Hepatic stellate cell (primary cell): ENCODE results near the gene BEGAIN.

Source experiments
- DNase-seq: peaks from one replicate; pipeline ENCODE4 v3.0.0; 2011; ENCODE audit warnings: low spot score

The BEGAIN gene

DNA sequence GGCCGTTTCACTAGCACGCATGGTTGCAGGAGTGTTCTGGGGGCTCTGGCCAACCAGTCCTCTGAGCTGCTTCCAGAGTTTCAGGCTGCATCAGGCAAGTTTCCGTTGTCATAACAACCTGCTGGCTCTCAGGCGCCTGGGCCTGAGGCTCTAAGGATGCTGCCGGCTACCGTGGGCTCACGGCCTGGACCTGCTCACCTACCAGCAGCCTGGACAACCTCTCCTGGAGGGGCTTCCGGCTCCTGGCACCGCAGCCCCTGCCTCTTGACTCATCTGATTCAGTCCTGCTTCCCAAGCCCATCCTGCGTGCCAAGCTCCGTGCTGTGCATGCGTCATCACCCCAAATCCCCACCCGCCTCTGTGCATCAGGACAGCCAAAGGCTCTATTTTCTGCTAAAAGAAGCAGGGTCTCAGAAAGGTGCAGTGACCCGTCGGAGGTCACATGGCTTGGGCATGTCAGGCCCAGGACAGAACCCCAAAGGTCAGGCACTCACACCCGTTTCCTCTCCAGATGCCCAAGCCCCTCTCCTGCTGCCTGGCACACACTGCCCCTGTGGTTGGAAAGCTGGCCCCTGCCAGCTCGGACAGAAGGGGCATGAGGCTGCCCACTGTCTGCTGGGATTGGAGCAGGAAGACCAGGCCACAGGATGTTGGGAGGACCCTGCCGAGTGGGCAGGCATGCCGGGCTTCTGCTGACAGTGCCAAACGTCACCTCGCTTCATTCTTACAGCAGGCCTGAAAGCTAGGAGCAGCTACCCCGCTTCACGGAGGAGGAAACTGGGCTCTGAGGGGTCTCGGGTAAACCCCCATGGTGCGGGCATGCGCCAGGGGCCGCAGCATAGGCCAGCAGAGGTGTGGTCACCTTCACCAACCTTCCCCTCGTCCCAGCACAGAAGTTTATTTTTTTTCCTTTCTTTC lies 5.7 kb downstream of the BEGAIN start:
- no peak for DNase-seq

DNA sequence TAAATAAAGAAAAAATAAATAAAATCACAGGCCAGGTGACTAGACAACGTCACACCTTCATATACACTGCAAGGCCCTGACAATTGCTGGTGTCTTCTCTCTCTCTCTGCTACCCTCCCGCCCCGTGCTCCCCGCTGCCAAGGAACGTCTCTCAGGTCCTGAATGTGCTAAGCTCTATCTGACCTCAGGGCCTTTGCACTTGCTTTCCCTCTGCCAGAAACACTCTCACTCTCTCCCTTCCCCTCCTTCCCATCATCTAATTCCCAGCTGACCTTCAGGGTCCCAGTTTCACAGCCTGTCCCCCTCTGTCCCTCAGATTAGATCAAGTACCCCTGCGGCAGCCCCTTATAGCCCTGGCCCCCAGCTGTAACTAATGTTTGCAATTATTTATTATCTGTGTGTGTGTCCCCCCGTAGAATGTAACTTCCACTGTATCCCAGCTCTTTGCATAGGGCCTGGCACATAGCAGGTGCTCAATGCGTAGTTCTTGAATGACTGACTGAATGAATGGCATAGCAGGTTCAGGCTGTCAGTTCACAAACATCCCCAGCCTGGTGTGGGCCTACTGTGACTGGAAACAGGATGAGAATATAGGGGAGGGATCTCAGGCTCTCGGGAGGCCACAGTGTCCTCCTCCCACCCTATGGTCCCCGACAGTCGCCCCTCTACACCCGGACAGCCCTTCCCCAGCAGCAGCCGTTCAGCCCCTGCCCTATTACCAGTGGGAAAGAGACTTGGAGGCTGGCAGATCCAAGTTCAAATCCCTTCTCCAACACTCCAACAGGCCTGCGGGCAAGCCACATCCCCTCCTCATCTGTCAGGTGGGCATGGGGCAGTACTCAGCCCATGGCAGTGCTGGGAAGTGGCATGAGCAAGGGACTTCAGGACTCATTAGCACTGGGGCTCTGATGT lies 6.6 kb downstream of the BEGAIN start:
- DNase-seq: no peak

DNA sequence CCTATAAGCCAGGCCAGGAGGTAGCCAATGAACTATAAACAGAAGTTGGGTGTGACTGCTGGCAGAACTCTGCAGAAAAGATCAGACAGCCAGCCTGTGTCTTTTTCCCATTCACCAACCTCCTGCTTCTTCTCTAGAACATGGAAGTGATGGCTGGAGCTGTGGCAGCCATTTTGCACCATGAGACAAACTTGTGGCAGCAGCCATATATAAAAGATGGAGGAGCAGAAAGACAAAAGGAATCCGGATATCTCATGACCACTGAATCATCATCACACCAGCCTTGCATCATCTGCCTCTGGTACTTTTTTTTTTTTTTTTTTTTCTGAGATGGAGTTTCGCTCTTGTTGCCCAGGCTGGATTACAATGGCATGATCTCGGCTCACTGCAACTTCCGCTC lies 8.7 kb downstream of the BEGAIN start:
- DNase-seq: no peak

DNA sequence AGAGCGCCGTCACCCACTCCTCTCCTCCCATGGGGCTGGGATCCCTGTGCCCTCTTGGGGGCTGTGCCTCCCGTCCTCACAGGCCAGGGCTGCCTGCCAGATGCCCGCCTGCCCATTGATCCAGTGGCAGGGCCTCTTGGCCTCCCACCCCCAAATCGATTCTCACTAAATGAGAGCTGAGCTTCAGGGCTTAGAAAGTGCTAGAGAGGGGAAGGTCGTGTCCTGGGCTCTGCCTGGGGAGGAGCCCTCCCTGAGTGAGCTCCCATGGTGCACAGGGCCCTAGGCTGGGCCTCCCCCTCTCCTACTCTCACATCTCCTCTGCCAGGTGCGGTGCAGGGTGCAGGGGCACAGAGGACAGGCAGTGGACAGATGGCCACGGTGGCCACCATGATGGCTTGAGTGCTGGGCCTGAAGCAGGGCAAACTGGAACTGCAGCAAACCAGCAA lies 9.2 kb downstream of the BEGAIN start:
- no peak for DNase-seq

DNA sequence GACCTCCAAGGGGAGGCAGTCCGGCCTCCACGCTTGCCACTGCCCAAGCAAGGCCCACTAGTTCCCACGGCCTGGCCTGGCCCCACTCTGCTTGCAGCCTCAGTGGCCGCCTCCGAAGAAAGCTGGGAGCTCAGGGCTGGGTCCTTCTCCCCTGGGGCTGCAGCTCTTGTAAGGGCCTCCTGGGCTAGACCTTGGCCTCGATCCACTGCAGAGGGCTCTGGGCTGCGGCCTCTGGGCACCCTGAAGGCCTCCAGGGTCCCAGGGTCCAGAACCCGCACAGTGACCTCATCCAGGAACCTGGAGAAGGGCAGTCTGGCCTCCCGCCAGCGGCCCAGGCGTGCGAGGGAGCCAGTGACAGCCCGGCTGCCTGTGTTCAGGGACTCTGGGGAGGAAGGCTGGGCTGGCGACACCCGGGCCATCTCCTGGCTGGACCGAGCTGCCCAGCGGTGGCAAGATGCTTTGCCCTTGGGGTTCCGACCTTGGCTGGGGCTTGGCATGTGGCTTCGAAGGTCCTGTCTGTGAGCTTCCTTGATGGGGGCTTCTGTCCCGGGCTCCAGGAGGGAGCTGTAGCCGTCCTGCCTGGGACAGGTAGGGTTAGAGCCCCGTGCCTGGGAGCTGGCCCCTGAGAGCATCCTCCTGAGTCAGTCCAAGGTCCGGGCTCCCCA lies 9.8 kb downstream of the BEGAIN start:
- no peak for DNase-seq

DNA sequence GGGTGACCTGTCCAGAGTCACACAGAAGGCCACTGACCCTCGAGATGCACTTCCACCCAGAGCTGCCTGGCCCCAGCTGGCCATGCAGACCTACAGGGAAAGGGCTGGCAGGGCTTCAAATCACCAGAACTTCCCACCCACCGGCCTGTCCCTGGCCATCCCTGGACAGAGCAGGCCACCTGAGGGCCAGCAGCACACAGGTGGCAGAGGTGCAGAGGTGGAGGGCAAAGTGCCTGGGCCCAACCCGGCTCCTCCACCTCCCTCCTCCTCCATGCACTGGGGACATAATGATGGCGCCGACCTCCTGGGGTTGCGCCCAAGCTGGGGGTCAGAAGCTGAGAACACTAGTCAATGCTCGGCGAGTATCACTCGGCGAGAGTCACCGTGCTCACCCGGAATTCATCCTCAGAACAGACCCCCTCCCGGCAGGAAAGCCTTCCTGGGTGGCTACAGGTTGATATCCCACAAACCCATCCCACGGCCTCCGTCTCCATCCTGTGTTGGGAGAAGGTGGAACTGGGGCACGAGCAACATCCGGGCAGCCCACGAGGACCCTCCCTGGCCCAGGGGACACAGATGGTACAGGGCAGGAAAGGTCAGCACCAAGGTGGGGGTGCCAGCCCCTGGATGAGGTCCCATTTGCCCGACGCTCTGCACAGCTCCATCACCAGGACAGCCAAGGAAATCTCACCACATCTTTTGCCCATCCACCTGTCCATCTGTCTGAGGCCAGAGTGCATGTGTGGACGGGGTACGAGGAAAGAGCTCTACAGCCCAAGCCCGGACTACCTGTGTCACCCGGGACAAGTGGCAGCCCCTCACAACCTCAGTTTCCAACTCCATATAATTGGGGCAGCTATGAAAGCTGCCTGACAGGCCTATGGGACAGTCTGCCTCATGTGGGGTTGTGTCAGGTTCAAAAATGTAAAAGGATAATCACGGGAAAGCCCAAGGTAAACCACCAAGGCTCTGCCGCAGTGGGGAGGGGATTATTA lies 10.8 kb downstream of the BEGAIN start:
- no peak for DNase-seq

DNA sequence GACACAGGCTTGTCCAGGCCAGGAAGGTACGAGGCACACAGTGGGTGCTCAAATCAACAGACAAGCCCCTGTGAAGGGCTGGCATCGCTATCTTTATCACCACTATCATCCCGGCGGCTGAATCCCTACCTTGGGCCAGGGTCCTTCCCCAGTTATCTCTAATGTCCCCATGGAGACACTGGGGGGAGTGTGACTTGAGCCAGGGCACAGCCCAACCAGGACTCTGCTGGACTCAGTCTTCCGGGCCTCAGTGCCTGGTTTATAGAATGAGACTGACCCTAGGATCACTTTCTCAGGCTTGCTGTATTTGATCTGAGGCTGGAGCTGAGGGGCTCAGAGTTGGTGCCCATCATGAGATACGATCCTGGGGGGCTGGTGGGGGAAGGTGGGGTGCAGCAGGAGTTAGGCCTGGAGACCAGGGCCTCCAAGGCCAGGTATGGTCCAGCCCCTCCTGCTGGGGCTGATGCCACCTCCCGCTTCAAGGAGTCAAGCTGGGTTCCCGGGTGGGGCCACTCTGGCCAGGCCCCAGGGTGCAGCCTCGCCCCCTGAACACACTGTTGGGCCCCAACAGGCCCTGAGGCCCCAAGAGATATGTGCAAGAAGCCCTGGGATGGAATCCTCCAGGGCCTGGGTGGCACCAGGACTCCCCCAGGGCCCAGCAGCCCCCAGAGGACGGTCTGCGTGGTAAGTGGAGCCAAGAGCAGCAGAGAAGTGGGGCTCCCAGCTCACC lies 11.8 kb downstream of the BEGAIN start:
- no peak for DNase-seq

DNA sequence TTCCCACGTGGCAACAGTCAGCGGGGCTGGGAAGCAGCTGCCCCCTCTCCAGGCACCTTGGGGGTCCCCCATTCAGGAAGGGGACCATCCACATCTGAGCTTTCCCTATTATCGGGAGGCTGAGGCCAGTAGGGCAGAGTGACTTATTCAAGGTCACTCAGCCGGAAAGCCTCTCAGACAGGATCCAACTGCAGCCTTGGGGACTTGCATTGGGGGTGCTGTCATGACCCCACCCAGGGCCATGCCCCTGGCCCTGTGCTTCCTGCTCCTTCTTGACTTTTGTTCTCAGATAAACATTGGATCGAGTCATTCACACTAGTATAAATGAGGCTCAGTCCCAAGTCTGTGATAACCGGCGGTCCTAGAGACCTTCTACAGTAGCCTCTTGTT lies 12.6 kb downstream of the BEGAIN start:
- no peak for DNase-seq

DNA sequence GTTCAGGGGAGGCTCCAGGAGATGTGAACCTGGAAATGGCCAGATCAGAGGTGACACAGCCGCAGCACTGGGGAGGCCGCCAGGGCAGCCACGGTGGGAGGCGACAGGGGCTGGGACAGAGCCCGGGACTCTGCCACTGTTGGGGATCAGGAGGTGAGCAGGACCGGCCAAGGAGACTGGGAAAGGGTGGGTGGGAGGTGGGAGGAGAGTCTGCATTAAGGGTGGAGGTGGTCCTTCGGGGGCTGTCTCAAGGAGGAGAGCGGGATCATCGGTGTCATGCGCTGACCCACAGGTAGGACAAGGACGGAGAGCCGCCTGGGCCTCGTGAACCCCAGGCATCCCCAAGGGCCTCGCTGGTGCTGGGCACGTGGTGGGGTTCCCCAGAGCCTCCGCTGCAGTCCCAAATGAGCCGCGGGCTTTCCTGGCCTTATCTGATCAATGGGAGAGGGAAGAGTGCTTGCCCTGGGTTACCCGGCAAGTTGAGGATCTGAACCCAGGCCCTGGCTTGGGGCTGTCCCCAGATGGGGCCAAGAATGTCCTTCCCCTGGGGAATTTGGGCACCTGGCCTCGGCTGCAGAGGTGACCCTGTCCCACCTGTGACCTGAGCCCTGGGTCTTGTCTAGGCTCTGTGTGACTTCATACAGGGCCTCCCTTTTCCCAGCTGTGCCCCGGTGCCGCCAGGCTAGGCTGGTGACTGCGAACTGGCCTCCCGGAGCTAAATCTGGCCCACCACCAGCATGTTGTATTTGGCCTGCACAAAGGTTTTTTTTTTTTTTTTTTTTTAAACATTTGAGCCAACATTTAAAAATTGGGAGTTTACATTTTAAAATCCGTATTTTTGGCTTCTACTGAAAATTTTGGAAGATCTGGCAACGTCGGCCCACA lies 13.2 kb downstream of the BEGAIN start:
- no peak for DNase-seq

DNA sequence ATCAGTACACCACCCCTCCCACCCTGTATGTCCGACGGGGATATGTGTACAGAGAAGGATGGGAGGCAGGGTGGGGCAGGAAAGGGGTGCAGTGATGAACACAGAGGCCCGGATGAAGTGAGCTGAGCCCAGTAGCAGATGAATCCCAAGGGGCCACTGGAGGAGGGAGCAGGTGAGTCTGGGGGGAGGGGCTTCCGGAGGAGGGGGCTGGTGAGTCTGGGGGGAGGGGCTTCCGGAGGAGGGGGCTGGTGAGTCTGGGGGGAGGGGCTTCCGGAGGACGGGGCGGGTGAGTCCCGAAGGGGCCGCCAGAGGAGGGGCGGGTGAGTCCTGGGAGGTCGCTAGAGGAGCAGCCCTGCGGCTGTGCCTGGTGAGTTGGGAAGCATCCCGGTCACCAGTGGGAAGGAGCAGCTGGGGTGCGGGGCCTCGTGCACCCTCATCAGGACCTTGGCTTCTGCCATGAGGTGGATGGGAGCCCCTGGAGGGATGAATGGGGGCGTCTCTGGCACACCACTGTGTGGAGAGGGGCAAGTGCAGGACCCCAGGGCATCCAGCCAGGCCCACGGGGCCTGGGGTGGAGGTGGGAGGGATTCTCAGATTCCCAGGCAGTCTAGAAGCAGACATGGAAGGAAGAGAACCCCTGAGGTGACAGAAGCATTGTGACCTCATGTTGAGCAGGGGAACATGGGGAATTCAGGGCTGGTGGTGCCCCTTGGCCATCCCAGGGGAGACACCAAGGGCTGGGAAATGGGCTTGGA lies 14.0 kb downstream of the BEGAIN start:
- DNase-seq: no peak

DNA sequence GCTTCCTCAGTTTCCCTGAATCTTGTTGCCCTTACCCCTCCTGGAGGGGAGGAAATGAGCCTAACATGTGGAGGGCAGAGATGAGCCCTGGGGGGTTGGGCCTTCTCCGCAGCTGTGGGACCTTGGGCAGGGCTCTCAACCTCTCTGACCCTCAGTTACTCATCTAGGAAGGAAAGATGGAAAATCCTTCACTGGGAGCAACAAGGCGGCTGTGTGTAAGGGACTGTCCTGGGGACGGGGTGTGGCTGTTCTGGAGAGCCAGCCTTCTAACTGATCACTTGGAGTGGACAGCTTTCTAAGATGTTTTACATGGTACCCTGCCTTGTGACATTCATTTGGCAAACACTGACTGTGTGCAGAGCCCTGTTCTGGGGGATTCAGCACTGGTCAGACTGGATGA lies 14.7 kb downstream of the BEGAIN start:
- DNase-seq: no peak

DNA sequence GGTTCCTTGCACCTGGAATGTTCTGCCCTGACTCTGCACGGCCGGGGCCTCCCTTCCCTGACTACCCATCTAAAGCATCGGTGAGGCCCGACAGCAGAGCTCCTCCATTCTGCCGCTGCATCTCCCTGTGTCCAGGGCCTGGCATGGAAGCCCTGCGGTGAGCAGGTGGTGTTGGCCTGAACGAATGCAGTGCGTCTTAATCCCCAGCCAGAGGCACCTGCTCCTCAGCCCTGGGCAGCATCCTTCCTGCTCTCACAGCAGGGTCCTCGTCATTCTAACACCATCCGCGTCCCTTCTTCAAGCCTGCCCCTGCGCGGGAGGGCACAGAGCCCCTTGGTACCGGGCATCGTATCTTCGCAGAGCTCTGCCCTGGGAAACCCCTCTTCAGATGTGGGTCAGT lies 15.4 kb downstream of the BEGAIN start:
- DNase-seq: no peak

DNA sequence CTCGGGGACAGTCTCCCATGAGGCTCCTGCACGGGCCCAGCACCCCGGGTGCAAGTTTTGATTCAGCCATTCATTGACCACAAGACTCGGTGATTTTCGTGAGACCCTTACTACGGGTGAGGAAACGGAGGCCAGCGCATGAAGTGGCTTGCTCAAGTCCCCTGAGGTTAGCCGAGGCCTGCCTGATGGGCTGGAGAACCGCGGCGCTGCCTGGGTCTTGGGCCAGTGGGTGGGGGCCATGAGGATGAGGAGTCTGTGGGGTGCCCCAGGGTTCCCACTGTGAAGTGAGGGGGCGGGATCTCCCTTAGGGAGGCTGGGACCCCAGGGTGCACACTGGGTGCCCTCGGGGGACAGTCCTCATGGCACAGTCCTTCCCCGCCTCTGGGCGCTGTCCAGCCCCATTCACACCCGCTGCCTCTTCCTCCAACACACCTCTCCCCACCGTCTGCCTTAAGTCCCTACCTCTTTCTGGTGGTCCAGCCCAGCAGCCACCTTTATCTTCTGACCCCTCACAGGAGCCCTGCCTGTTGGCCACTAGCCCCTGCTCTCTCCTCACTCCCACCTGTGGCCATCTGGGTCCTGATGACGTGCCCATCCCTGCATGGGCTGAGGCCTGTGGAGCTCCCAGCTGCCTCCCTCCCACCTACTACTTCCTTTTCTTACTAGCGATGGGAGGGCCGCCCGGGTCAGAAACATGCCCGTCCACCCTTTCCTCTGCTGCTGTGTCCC lies 16.3 kb downstream of the BEGAIN start:
- DNase-seq: no peak

DNA sequence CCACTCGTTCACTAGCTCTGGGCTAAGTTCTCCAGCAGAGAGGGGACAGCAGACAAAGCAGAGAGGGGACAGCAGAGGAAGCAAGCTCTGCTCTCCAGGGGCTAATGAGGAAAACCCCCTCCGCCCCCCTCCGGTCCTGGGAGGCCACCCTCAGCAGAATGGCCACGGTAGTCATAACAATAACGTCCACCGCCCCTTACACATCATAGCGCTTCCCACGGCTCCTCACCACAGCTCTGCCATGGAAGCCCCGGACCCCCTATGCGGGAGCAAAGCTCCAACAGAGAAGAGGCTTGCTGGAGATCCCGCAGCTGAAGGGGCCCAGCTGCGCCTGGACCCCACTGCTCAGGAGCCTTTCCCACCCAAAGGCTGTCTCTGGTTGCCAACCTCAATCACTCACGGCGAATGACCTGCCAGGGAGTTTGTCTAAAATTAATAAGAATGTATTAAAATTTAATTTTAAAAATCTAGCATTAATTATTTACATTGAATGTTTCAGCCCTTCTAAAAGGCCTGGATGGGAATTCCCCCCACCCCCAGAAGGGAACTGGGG lies 17.4 kb downstream of the BEGAIN start:
- no peak for DNase-seq

DNA sequence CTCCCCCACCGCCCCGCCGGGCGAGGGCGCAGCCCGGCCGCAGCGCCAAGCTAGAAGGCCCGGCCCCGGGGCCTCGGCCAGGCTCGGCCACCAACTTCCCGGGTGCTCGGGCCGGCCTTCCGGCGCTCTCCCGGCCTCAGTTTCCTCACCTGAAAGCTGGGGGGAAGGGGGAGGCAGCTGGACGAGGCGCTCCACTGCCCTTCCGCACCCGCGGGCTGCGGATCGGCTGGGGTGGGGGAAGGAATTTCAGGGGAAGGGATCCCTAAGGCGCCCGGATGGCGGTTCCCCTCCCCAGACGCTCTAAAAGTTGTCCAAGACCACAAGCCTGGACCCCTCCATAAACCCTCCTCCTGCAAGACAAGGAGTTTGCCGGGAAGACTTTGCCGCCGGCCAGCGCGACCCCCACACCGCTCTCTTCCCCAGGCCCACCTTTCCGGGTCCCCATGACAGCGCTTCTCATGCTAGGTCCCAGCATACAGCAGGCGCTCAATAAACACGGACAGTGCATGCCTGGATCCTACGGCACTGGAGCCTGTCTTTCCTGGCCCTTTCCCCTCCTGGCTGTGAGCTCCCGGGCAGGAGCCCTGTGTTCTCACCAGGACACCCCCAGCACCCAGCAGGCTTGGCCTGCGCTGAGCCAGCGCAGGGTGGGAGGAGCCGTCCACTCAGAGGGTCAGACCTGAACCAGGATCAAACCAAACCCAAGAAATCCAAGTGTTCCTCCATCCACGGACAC lies 18.1 kb downstream of the BEGAIN start:
- DNase-seq: no peak

DNA sequence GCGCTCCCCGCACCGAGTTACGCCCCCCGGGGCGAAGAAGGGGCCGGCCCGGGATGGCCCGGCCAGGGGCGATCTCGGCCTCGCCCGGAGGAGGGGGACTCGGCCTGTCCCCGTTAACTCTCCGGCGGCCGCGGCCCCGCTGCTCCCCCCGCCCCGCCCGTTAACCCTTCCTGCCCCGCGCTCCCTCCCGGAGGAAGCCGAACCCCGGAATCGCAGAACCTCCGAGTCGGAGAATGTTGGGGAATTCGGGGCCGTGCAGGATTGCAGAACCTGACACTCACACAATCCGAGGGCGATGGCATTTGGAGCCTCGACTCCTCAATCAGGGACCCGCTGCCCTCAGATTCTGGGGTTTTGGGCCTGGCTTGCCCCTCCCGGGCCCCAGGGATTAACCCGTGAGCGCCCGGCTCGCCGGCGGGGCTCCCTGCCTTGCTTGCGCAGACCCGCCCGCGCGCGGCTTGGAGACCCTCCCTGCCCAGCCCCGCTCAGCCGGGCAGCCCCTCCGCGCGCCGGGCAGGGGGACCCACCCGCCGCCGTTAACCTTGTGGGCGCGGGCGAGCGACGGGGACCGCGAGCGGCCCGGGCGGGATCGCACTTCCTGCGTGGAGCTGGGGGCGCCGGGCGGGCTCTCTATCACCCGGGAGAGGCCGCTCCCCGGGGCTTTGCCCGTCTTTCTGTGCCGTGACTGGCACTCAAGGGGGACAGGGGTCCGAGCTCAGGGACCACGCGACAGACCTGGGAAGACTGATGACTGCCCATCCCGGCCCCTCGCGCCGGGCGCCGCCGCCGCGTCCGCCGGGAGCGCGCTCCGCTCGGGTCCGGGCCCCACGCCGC lies 18.8 kb downstream of the BEGAIN start:
- DNase-seq: no peak
